MM.1S (cell line): Measurements from ENCODE around the gene FOSL1.

Experiments used
- DNase-seq: peaks from one replicate; pipeline ENCODE4 v3.0.0-alpha.2; 2015
- H2AFZ ChIP-seq: fragments of 300-600 bp; sonication (generic); 2 replicates; pipeline ENCODE4 v1.6.0; 2016; ENCODE audit warnings: antibody characterized with exemption, low read length
- H3F3A ChIP-seq: fragments of 300-600 bp; sonication (generic); 2 replicates; pipeline ENCODE4 v1.6.1; 2016; ENCODE audit warnings: mild to moderate bottlenecking, antibody characterized with exemption, low read length, moderate library complexity, mixed read lengths; ENCODE audit not compliant: insufficient read depth
- H3K27ac ChIP-seq: fragments of 300-600 bp; sonication (generic); 2 replicates; pipeline ENCODE4 v1.5.1; 2016; ENCODE audit warnings: mild to moderate bottlenecking, low read length
- H3K27me3 ChIP-seq: fragments of 300-600 bp; sonication (generic); replicated peaks from 2 replicates; pipeline ENCODE4 v1.6.0; 2016; ENCODE audit warnings: low read length; ENCODE audit not compliant: insufficient read depth
- H3K36me3 ChIP-seq: fragments of 300-600 bp; sonication (generic); replicated peaks from 2 replicates; pipeline ENCODE4 v1.6.1; 2016; ENCODE audit warnings: mild to moderate bottlenecking, low read length, mixed read lengths; ENCODE audit not compliant: insufficient read depth
- H3K4me1 ChIP-seq: fragments of 300-600 bp; sonication (generic); 2 replicates; pipeline ENCODE4 v1.6.1; 2016; ENCODE audit warnings: low read length, mixed read lengths
- H3K4me2 ChIP-seq: fragments of 300-600 bp; sonication (generic); 2 replicates; pipeline ENCODE4 v1.6.0; 2016; ENCODE audit warnings: low read depth, low read length
- H3K4me3 ChIP-seq: fragments of 300-600 bp; sonication (generic); 2 replicates; pipeline ENCODE4 v1.5.1; 2016; ENCODE audit warnings: low read length, mixed read lengths
- H3K79me2 ChIP-seq: fragments of 300-600 bp; sonication (generic); 2 replicates; pipeline ENCODE4 v1.6.1; 2016; ENCODE audit warnings: mixed run types, low read length, mixed read lengths
- H3K9ac ChIP-seq: fragments of 300-600 bp; sonication (generic); 2 replicates; pipeline ENCODE4 v1.6.1; 2016; ENCODE audit warnings: low read length, mixed read lengths
- H3K9me2 ChIP-seq: fragments of 300-600 bp; sonication (generic); replicated peaks from 2 replicates; pipeline ENCODE4 v1.6.1; 2016; ENCODE audit warnings: mild to moderate bottlenecking, low read length, mixed read lengths; ENCODE audit not compliant: insufficient read depth
- H3K9me3 ChIP-seq: fragments of 300-600 bp; sonication (generic); replicated peaks from 2 replicates; pipeline ENCODE4 v1.6.1; 2016; ENCODE audit warnings: mild to moderate bottlenecking, low read length, mixed read lengths; ENCODE audit not compliant: insufficient read depth
- H4K20me1 ChIP-seq: fragments of 300-600 bp; sonication (generic); 2 replicates; pipeline ENCODE4 v1.6.1; 2016; ENCODE audit warnings: mild to moderate bottlenecking, low read length, moderate library complexity, mixed read lengths; ENCODE audit not compliant: insufficient read depth
- CTCF ChIP-seq: fragments of 300-600 bp; sonication (generic); IDR thresholded peaks from 2 replicates; pipeline ENCODE4 v1.5.1; 2016; ENCODE audit warnings: antibody characterized with exemption, low read length, mixed read lengths
- EZH2 ChIP-seq: fragments of 300-600 bp; sonication (generic); optimal IDR thresholded peaks from 2 replicates; pipeline ENCODE3; 2017; ENCODE audit warnings: low read depth, mild to moderate bottlenecking, antibody characterized with exemption, low read length, mixed read lengths
- EZH2phosphoT487 ChIP-seq: fragments of 300-600 bp; sonication (generic); IDR thresholded peaks from 2 replicates; pipeline ENCODE4 v1.6.1; 2018; ENCODE audit warnings: antibody characterized with exemption, low read length

FOSL1 gene

GRCh38 chr11:65897020-65897471 lies 3.1 kb downstream of the FOSL1 start:
- Histone ChIP-seq H4K20me1 (no peaks in the 10 kb centered on the region), H3K36me3 (no peaks in the 10 kb centered on the region), H3K9ac (no peak overlapping the region), H3K9me3 (no peaks in the 10 kb centered on the region), H3F3A (peaks cover 19% of the 10 kb centered on the region; the same call in 1 of the 2 replicates), H3K4me3 (no peak overlapping the region), H3K4me1 (peaks cover 27% of the 10 kb centered on the region), H3K9me2 (no peaks in the 10 kb centered on the region), H2AFZ (no peak overlapping the region), H3K4me2 (no peak overlapping the region), H3K27ac (no peak overlapping the region), H3K79me2 (peaks cover under 1% of the 10 kb centered on the region; the same call in 1 of the 2 replicates), H3K27me3 (peaks cover 11% of the 10 kb centered on the region)
- no peak for TF ChIP-seq EZH2phosphoT487
- no peak for TF ChIP-seq CTCF
- no peak for TF ChIP-seq EZH2
- DNase-seq, result no peak

GRCh38 chr11:65896034-65896999 lies 3.9 kb downstream of the FOSL1 start:
- H3K4me1 ChIP-seq, result peaks cover 23% of the 10 kb centered on the region
- no peak overlapping the region for H2AFZ ChIP-seq
- H3K9me3 ChIP-seq, result no peaks in the 10 kb centered on the region
- no peak for DNase-seq
- no peak overlapping the region for H3K27ac ChIP-seq
- no peak overlapping the region for H3K4me2 ChIP-seq
- H3K79me2 ChIP-seq, result peaks cover 7% of the 10 kb centered on the region
- no peak for TF ChIP-seq CTCF
- no peak for TF ChIP-seq EZH2
- no peak for TF ChIP-seq EZH2phosphoT487
- no peaks in the 10 kb centered on the region for H3K36me3 ChIP-seq
- H3F3A ChIP-seq, result peaks cover 12% of the 10 kb centered on the region; the same call in 1 of the 2 replicates
- H3K9ac ChIP-seq, result no peak overlapping the region
- H3K4me3 ChIP-seq, result no peak overlapping the region
- no peaks in the 10 kb centered on the region for H3K9me2 ChIP-seq
- peaks cover 11% of the 10 kb centered on the region for H3K27me3 ChIP-seq
- no peaks in the 10 kb centered on the region for H4K20me1 ChIP-seq

GRCh38 chr11:65895482-65895981 lies 4.7 kb downstream of the FOSL1 start:
- Histone ChIP-seq H3K79me2 (peaks cover 14% of the 10 kb centered on the region), H3K27me3 (peaks cover 11% of the 10 kb centered on the region), H2AFZ (no peak overlapping the region), H3K4me2 (no peak overlapping the region), H3K4me1 (peaks cover 16% of the 10 kb centered on the region), H3K9ac (no peak overlapping the region), H3K4me3 (no peak overlapping the region), H3K36me3 (no peaks in the 10 kb centered on the region), H3F3A (peaks cover 12% of the 10 kb centered on the region; the same call in 1 of the 2 replicates), H3K27ac (no peak overlapping the region), H4K20me1 (no peaks in the 10 kb centered on the region), H3K9me3 (no peaks in the 10 kb centered on the region), H3K9me2 (no peaks in the 10 kb centered on the region)
- TF ChIP-seq EZH2, result no peak
- no peak for TF ChIP-seq CTCF
- no peak for TF ChIP-seq EZH2phosphoT487
- DNase-seq, result no peak
